GM12892 (cell line): ENCODE data around the gene SFSWAP.

ENCODE experiments used
- POLR2A ChIP-seq: IDR thresholded peaks from 2 replicates; pipeline ENCODE4 v1.6.1; 2011; ENCODE audit warnings: low read depth, low read length, control low read depth
- POLR2AphosphoS5 ChIP-seq: IDR thresholded peaks from 2 replicates; pipeline ENCODE4 v1.6.1; 2011; ENCODE audit warnings: low read depth, low read length, control low read depth
- TAF1 ChIP-seq: IDR thresholded peaks from 2 replicates; pipeline ENCODE4 v1.6.1; 2011; ENCODE audit warnings: low read depth, mild to moderate bottlenecking, control low read depth, low read length, borderline replicate concordance

- TF ChIP-seq TAF1 (no peak), POLR2AphosphoS5 (no peak), POLR2A (no peak)
These were observed 104.2 kb downstream of the SFSWAP start for GRCh38 chr12:131815131-131815530.
